GM23338 (cell line): Measurements from ENCODE around the gene GRB14.

Experiments
- CREB1 ChIP-seq: fragments of 250-450 bp; sonication (Bioruptor Pico); IDR thresholded peaks from 2 replicates; pipeline ENCODE4 v1.5.0; 2020; ENCODE audit warnings: low read depth, mild to moderate bottlenecking, moderate library complexity
- EZH2 ChIP-seq: fragments of 200-600 bp; sonication (generic); IDR thresholded peaks from one replicate; pipeline ENCODE4 v1.8.0; 2017; ENCODE audit warnings: antibody characterized with exemption, mild to moderate bottlenecking, low read depth; ENCODE audit not compliant: unreplicated experiment
- EZH2phosphoT487 ChIP-seq: fragments of 200-600 bp; sonication (generic); IDR thresholded peaks from one replicate; pipeline ENCODE4 v1.8.1; 2018; ENCODE audit warnings: antibody characterized with exemption; ENCODE audit not compliant: unreplicated experiment
- JUNB ChIP-seq: IDR thresholded peaks from one replicate; pipeline ENCODE4 v1.6.1; 2016; ENCODE audit warnings: antibody characterized with exemption; ENCODE audit not compliant: unreplicated experiment
- POLR2AphosphoS5 ChIP-seq: IDR thresholded peaks from 2 replicates; pipeline ENCODE4 v1.6.1; 2016; ENCODE audit warnings: antibody characterized with exemption, low read depth
- REST ChIP-seq: IDR thresholded peaks from one replicate; pipeline ENCODE4 v1.6.1; 2018; ENCODE audit warnings: antibody characterized with exemption; ENCODE audit not compliant: unreplicated experiment
- STAT1 ChIP-seq: IDR thresholded peaks from one replicate; pipeline ENCODE4 v1.6.1; 2016; ENCODE audit warnings: antibody characterized with exemption; ENCODE audit not compliant: unreplicated experiment
- TF ChIP-seq, protein P1 (sequence below), 2 experiments: fragments of 200-600 bp in 1 of 2; sonication (generic) in 1 of 2; conservative IDR thresholded peaks; 2 replicates each; pipeline versions ENCODE4 v1.5.1 to v1.6.1; 2016 to 2017; ENCODE audit warnings: antibody characterized with exemption in 2 of 2, low read depth in 2 of 2, mild to moderate bottlenecking in 2 of 2, moderate library complexity in 1 of 2
- TF ChIP-seq, protein P2 (sequence below): IDR thresholded peaks from 2 replicates; pipeline ENCODE4 v1.6.1; 2016; ENCODE audit warnings: antibody characterized with exemption

DNA sequence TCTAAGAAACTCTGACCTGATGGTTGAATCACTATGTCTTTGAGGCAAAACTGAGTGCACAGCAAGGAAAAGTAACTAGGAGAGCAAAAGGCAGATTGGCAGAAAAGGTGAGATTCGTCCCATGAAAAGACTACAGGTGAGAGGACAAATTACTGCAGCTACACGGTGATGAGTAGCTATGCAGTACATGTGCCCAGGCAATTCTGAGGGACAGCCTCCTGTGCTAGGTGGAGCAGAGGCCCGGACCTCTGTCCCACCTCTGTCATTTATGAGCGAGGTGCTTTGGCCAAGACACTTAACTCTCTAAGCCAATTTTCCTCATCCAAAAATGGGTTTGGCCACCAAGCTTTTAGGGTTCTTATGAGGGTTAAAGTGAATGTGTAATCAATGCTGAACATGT is 59.9 kb downstream of the GRB14 start:
- TF ChIP-seq, protein P1, sequence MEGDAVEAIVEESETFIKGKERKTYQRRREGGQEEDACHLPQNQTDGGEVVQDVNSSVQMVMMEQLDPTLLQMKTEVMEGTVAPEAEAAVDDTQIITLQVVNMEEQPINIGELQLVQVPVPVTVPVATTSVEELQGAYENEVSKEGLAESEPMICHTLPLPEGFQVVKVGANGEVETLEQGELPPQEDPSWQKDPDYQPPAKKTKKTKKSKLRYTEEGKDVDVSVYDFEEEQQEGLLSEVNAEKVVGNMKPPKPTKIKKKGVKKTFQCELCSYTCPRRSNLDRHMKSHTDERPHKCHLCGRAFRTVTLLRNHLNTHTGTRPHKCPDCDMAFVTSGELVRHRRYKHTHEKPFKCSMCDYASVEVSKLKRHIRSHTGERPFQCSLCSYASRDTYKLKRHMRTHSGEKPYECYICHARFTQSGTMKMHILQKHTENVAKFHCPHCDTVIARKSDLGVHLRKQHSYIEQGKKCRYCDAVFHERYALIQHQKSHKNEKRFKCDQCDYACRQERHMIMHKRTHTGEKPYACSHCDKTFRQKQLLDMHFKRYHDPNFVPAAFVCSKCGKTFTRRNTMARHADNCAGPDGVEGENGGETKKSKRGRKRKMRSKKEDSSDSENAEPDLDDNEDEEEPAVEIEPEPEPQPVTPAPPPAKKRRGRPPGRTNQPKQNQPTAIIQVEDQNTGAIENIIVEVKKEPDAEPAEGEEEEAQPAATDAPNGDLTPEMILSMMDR (conservative IDR thresholded peaks at IDR 0.05; ENCODE audit: low read depth in 2 of 2) = no peak
- TF ChIP-seq JUNB (no peak), EZH2 (no peak), POLR2AphosphoS5 (no peak), REST (no peak), EZH2phosphoT487 (no peak), CREB1 (CRISPR knock-in tag) (no peak), STAT1 (no peak)
- TF ChIP-seq, protein P2, sequence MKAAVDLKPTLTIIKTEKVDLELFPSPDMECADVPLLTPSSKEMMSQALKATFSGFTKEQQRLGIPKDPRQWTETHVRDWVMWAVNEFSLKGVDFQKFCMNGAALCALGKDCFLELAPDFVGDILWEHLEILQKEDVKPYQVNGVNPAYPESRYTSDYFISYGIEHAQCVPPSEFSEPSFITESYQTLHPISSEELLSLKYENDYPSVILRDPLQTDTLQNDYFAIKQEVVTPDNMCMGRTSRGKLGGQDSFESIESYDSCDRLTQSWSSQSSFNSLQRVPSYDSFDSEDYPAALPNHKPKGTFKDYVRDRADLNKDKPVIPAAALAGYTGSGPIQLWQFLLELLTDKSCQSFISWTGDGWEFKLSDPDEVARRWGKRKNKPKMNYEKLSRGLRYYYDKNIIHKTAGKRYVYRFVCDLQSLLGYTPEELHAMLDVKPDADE = no peak
